ENCODE measurements around the gene SRF.
A peak's percentile ranks its signal among the peaks of the same experiment; 100 is the strongest.

Gene SRF

DNA sequence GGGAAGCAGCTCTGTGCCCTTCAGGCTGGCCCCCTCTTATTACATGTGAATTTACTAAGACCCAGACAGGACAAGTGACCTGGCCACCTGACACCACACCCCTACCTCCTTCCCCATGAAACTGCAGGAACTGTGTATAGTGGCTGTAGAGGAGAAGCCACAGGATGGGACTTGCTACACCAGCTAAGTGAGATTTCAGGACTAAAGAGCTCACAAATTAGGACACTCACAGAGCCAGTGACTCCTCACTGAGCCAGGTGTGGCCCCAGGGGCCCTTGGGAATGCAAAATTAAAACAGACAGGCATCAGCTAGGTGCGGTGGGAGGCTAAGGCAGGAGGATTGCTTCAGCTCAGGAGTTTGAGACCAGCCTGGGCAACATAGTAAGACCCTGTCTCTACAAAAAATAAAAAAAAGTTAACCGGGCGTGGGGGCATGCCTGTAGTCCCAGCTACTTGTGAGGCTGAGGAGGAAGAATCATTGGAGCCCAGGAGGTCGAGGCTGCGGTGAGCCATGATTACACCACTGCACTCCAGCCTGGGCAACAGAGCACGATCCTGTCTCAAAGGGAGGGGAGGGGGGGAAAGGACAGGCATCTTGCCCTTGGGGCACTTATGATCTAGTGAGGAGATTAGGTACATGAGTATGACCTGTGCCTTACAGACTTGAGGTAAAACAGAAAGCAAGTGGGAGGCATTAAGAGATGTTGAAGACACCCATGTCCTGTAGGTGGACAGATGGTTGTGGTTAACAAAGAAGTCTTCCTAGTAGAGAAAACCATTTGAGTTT, 23.2 kb upstream of the SRF start:
- no peak for DNase-seq (ENCODE audit: low read depth)

DNA sequence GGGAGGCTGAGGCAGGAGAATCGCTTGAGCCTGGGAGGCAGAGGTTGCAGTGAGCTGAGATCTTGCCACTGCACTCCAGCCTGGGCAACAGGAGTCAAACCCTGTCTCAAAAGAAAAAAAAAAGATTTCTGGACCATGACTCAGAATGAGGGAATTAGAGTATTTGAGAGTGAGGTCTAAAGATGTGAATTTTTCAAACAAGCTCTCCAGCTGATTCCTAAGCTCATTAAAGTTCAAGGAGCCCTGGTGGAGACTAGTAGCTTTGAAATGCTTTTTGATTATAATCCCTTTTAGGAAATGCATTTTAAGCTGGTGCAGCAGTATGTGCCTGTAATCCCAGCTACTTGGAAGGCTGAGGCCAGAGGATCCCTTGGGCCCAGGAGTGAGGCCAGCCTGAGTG, 21.8 kb upstream of the SRF start:
- peak; percentile 74 for DNase-seq (ENCODE audit: low read depth)

DNA sequence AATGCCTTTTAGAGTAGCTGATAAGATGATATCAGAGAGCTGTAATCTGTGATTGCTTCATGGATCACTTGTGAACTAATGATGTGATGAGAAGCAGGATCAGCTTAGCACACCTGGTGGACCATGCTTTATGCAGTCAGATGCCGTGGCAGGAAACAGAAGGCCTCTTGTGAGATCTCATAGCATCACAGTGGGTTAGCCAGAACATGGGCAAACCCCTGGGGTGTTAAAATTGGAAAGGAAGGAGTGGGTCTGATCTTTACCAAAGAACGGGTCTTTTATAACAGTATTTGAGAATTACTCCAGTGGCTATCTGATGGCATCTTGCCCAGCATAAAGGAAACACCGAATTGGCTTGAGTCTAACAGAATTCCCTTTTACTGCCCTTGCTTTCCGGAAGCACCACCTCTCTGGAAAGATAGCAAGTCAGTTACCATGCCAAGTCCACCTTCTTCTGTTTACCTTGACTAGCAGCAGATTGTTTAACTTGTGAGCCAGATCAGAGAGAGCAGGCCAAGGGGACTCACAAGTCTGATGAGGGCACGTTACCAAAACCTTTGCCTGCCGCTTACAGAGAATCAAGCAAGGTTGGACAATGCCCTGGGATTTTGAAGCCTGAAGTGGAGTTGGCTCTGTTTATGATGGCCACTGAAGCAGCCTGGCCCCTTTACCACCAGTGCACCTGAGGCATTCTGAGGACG, 20.9 kb upstream of the SRF start:
- DNase-seq (ENCODE audit: low read depth) = no peak

DNA sequence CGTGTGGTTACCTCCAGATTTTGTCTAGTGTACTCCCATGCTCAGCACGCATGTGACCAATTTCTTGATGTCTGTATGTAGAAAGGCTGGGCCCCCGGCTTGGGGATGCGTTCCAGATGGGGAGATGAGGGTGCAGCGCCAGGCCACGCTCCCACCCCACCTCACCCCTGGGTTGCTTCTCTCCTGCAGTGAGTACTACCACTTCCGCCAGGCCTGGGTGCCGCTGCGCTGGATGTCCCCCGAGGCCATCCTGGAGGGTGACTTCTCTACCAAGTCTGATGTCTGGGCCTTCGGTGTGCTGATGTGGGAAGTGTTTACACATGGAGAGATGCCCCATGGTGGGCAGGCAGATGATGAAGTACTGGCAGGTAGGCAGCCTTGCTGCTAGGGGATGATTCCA, 11.5 kb upstream of the SRF start:
- no peak for DNase-seq (ENCODE audit: low read depth)

DNA sequence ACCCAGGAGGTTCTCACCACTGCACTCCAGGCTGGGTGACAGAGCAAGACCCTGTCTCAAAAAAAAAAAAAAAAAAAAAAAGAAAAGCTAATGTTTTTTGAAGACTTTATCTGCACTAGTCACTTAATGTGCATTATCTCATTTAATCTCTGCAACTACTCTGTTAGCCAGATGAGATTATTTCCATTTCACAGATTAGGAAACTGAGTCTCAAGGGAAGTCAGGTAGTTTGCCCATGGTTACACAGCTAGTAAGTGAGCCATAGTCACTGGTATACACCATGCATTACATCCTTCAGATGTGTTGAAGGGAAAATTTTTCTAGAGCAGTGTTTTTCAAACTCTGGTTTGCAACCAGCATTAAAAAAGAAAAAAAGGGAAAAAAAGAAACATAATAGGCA, 7.2 kb upstream of the SRF start:
- no peak for DNase-seq (ENCODE audit: low read depth)

DNA sequence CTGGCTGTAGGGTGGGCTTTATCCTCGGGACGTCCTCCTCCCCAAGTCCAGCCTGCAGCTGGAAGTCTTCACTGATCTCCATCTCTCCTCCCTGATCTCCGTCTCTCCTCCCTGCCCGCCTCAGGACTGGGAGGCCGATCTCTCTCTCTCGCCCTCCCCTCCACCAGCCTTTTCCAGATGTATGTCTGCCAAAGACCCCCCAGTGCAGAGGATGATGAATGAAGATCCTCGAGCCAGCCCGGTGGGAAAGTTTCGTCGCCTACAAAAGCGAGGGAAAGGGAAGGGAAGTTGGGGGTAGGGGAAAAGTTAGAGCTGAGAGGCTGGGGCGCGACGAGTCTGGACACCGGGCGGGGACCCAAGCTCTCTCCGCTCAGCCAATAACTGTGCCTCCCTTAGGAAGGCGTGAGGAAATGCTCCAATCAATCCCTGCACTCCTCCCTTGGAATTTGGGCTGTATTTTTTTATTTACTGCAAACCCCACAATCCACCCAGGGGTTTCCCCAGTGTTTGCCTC, 595 bp upstream of the SRF start:
- DNase-seq (ENCODE audit: low read depth) = no peak

DNA sequence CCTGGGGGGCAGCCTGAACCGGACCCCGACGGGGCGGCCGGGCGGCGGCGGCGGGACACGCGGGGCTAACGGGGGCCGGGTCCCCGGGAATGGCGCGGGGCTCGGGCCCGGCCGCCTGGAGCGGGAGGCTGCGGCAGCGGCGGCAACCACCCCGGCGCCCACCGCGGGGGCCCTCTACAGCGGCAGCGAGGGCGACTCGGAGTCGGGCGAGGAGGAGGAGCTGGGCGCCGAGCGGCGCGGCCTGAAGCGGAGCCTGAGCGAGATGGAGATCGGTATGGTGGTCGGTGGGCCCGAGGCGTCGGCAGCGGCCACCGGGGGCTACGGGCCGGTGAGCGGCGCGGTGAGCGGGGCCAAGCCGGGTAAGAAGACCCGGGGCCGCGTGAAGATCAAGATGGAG, 636 bp downstream of the SRF start:
- peak; percentile 7 for DNase-seq (ENCODE audit: low read depth)

DNA sequence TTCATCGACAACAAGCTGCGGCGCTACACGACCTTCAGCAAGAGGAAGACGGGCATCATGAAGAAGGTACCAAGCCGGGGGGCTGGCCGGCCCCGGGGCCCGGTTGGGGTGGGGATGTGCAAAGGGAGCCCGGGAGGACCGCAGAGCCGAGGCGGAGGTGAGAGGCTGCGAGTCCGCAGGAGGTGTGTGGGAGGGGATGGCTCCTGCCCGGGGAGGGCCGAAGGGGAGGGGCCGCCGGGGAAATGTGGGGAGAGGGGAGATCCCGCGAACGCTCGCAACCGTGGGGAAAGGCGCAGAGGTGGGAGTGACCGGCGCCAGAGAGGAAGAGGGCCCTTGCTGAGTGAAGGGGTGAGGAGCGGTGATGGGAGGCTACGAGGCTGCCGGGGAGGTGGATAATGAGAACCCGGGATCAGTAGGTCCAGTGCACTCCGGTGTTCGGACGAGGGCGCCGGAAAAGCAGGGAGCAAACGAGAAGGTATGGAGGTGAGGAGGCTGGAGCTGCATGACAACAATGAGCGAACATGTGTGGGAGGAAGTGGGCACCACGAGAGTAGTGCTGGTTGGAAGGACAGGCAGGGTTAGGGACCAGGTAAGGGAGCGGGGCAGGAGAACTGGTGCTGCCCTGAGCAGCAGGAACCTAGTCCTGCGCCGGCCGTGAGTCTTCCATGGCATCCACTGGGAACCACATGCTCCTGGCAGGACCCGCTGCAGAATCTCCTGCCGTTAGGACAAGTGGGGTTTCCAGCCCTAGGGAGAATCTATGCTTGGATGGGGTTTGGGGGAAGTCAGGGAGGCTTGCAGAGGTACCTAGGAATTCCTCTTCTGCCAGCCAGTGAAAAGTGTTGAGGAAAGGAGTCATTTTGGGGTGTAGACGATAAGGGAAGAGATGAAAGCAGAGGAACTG, 1.3 kb downstream of the SRF start:
- peak; percentile 39 for DNase-seq (ENCODE audit: low read depth)

DNA sequence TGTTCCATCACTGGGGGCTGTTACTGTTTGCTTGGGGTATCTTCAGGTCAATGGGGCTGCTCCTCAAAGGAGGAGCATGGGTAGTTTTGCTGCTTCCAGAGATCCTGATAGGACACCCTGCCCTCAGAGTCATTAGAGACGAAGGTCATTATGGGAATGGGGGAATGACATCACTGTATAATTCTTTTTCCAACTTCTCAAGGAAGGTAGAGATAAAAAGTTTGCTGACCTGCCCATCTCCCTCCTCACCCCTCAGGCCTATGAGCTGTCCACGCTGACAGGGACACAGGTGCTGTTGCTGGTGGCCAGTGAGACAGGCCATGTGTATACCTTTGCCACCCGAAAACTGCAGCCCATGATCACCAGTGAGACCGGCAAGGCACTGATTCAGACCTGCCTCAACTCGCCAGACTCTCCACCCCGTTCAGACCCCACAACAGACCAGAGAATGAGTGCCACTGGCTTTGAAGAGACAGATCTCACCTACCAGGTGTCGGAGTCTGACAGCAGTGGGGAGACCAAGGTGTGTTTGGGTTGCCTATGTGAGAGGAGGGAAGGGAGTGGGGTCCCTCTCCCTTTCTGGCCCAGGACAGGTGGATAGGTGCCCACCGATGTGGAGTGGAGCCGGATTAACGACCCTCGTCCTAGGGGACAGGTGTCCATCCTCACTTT, 2.7 kb downstream of the SRF start:
- peak; percentile 29 for DNase-seq (ENCODE audit: low read depth)

DNA sequence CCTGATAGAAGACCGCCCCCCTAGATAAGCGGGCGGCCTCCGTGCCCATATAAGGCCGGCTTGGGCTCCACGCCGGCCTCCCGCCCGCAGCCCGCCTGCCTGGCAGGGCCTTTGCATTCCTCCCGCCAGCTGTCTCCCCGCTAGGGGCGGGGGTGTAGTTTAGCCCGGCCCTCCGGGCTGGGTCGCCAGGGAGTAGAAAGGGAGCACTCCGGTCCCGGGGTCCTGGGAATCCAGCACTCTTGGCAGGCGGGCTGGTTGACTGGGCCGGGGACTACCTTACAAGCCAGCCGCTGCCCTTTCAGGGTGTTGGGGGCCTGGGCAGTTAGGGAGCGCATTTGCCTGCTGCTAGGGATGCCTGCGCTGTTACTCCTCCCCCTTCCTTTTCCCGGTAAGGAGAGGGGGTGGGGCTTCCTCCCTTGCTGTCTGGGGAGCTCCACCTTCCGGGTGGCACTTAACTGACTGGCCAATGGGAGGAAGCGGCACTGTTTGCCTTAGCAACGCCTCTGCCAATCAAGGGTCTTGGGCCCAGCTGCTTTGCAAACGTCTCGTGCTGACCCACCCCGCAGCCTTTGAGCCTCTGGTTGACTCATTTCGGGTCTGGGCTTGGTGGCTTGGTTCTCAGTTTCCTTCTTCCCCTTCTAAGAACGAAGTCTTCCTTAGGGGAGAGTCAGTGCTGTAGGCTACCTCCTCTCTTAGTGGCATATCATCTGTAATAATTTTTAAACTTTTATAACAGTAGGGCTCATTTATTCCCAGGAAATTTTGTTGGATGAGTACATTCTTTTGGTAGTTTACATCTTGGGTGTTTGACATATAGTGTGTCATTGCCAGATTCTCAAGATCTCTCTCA, 3.4 kb downstream of the SRF start:
- DNase-seq (ENCODE audit: low read depth) = peak; percentile 100

DNA sequence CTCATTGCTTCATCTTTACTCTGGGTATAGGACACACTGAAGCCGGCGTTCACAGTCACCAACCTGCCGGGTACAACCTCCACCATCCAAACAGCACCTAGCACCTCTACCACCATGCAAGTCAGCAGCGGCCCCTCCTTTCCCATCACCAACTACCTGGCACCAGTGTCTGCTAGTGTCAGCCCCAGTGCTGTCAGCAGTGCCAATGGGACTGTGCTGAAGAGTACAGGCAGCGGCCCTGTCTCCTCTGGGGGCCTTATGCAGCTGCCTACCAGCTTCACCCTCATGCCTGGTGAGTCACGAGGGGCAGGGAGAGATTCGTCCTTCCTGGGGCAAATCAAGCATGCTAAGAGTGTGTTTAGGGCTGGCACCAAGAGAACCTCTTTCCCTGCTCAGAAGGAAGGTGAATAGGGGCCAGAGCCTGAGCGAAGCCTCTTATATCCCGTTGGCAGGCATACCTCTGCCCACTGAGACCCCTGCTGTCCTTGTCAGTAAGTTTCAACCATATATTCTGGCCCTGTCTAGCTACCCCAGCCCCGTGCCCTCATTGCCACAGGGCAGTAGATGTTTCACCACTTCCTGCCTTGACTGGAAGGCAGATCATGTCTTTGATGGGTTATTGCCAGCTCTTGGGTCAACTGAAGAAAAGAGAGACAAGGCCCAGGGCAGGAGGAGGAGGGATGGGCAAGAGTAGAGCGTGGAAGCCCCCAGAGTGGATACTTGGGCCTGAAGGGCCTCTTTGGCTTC, 4.8 kb downstream of the SRF start:
- peak; percentile 9 for DNase-seq (ENCODE audit: low read depth)

DNA sequence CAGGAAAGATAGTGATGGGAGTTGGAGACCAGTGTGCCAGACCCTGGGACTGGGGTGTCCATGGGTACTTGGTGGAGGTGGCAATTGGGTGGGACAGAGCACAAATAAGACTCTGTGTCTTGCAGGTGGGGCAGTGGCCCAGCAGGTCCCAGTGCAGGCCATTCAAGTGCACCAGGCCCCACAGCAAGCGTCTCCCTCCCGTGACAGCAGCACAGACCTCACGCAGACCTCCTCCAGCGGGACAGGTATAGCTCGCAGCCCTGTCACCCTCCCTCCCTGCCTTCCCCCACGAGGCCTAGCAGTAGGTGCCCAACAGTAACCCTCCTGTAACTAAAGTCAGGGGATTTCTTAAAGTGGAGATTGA, 5.3 kb downstream of the SRF start:
- no peak for DNase-seq (ENCODE audit: low read depth)

DNA sequence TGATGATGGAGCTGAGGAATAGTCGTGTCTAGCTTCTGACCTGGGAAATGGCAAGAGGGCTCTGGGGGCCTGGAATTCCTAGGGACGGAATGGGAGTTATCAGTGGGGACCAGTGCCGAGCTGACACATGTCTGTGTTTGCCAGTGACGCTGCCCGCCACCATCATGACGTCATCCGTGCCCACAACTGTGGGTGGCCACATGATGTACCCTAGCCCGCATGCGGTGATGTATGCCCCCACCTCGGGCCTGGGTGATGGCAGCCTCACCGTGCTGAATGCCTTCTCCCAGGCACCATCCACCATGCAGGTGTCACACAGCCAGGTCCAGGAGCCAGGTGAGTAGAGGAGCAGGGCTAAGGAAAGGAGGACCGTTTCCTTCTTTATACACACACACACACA, 7.1 kb downstream of the SRF start:
- no peak for DNase-seq (ENCODE audit: low read depth)

DNA sequence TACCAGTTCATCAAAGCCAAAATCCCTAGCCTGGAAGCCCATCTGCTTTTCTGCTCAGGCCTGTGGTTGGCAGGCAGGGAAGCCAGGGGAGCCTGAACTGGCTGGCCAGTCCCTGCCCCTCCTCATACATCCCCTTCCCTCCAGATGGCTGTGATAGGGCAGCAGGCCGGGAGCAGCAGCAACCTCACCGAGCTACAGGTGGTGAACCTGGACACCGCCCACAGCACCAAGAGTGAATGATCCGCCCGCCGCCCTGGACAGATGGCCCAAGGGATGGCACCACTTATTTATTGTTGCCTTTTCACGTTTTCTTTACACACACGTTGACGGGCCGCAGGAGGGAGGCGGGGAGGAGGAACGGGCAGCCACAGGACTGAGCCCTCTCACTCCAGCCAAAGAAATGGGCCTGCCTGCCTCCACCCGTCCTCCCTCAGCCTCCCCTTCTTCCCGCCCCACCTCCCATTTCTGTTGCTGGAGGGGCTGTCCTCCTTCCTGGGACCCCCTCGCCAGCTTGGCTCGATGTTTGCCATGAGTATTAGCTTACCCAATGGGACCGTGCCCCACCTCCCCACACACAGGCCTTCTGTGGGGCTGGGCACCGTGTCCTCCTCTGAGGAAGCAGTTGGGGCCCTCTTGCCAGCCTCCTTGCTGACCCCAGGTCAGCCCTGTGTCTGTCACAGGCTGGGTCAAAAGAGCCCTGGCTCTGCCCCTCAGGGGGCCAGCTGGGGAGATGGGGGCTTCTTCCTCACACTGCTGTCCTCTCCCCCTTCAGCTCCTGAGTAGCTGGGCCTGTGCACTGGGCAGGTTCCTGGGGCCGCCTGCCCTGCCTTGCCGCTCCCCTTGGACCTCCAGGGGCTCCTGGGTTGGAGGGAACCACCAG, 8.1 kb downstream of the SRF start:
- DNase-seq (ENCODE audit: low read depth) = no peak

DNA sequence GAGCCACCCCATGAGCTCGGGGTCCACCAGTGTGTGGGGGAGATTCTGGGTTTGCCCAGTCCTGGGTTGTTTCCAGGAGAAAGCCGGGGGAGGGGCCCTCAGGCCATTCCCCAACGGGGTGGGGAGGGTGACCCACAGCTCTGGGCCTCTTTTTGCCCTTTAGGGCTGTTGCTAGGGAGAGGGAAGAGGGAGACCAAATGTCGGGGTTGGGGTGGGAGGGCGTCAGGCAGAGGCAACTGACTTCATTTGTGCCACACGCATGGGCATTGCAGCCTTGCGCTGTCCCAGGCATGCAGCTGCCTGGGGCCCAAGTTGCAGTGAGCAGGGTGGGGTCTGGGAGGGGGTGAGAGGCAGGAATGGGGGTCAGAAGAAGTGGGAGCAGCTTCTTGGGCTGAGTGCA, 9.0 kb downstream of the SRF start:
- no peak for DNase-seq (ENCODE audit: low read depth)

DNA sequence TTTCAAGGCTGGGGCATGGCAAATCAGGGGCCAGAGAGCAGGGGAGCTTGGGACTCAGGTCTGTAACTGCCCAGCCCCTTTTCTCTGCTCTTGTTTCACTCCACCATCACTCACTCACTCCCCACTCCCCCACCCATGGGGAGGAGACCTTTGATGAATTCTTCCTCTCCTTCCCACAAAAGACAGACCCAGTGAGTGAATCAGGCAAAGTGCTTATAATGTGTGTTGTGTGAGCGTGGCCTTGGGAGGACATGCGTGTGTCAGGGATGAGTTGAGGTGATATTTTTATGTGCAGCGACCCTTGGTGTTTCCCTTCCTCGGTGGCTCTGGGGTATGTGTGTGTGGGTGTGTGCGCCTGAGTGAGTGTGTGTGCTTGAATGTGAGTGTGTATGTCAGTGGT, 9.9 kb downstream of the SRF start:
- peak; percentile 19 for DNase-seq (ENCODE audit: low read depth)

DNA sequence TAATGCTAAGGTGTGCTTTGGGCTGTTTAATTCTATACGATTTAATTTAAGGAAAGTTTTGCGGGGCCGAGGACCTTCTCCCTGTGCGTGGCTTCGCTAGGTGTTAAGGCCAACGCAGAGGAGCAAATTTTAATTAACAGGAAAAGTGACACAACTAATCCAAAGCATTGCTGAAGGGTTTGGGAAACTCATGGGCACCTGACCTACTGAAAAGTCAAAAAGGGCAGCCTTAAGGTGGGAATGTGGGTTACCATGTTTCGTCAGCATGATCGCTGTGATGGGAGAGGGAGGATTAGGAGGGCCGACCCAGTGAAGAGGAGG, 10.5 kb downstream of the SRF start:
- no peak for DNase-seq (ENCODE audit: low read depth)

DNA sequence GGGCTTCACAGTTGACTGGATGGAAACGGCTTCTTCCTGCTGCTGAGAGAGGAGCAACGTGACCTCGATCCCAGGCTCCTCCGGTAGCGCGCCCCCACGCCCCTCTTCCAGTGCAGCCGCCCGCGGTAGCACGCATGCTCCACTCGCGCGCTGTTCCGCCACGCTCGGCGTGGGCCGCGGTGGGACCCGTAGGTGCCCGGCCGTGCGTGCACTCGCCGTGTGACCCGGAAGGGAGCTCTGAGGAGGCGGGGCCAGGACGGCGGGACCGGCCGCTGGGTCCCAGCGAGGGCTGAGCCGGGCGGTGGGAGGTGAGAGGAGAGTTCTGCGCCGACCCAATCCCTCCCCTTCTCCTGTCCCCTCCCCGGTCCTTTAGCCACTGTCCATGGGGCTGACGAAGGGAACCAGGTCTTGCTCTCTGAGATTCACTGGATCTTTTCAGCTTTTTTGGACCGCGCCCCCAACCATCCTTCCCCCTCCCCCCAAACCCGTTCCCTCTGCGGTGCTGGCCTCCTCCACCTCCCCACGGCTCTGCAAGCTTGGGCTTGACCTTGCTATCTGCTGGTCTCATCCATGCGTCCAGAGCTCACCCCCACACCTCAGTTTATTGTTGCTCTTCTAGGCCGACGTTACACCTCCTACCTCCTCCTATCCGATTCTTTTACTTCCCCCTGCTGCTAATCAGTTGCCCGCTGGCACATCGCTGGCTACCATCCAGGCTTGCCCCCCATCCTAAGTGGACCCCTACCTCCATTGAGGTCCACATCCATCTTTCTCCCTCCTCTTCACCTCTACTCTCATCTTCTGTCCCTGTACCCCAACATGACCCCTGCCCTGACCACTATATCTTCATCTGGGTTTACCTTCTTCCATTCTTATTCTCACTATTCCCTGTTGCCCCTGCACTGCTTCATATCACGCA, 11.1 kb downstream of the SRF start, which contains the start of gene CUL9:
Gene CUL9 (plus strand): TSS at position 255 of the 919 bp plus-strand sequence. CDS start 2,115 bp downstream, outside the sequence.
- DNase-seq (ENCODE audit: low read depth) = peak; percentile 74

Data from EH (cell line).